ENCODE results near the gene WRAP53.

WRAP53 gene

GRCh38 chr17:7714721-7715594 lies 26.7 kb downstream of the WRAP53 start:
- peaks cover 56% of the 10 kb centered on the region for H3K27me3 ChIP-seq (ENCODE audit: control insufficient read depth, insufficient read depth, low read length)
- H3K4me1 ChIP-seq (ENCODE audit: control insufficient read depth, insufficient read depth, low read length), result peaks cover 13% of the 10 kb centered on the region
- H3K4me3 ChIP-seq (ENCODE audit: low read length), result no peak overlapping the region

GRCh38 chr17:7715936-7716886 lies 27.9 kb downstream of the WRAP53 start:
- Histone ChIP-seq H3K4me3 (ENCODE audit: low read length) (peak overlapping the region; percentile 87), H3K36me3 (ENCODE audit: insufficient read depth, low read length) (no peaks in the 10 kb centered on the region), H3K27me3 (ENCODE audit: control insufficient read depth, insufficient read depth, low read length) (peaks cover 66% of the 10 kb centered on the region), H3K4me2 (ENCODE audit: low read length) (peak overlapping the region; percentile 99), H3K9ac (ENCODE audit: low read depth, low read length) (peak overlapping the region; percentile 81), H3K9me3 (replicated peaks; ENCODE audit: low read length) (no peaks in the 10 kb centered on the region), H3K4me1 (ENCODE audit: control insufficient read depth, insufficient read depth, low read length) (peaks cover 13% of the 10 kb centered on the region)

More at GRCh38 chr17:7714721-7715594, 26.7 kb downstream of the WRAP53 start:
- Histone ChIP-seq H3K9me3 (replicated peaks; ENCODE audit: low read length) (no peaks in the 10 kb centered on the region), H3K9ac (ENCODE audit: low read depth, low read length) (no peak overlapping the region), H3K36me3 (ENCODE audit: insufficient read depth, low read length) (no peaks in the 10 kb centered on the region), H3K4me2 (ENCODE audit: low read length) (no peak overlapping the region)

- peak within 1 kb of the TSS; percentile 99 for H3K4me2 ChIP-seq (ENCODE audit: low read length)
- H3K9ac ChIP-seq (ENCODE audit: low read depth, low read length), result peak within 1 kb of the TSS; percentile 81
- H3K4me3 ChIP-seq (ENCODE audit: low read length), result peak within 1 kb of the TSS; percentile 87
- H3K27me3 ChIP-seq (ENCODE audit: control insufficient read depth, insufficient read depth, low read length), result peaks cover 63% of the 10 kb centered on the region
- no peaks in the 10 kb centered on the region for H3K9me3 ChIP-seq (replicated peaks; ENCODE audit: low read length)
- no peaks in the 10 kb centered on the region for H3K36me3 ChIP-seq (ENCODE audit: insufficient read depth, low read length)
- H3K4me1 ChIP-seq (ENCODE audit: control insufficient read depth, insufficient read depth, low read length), result peaks cover 13% of the 10 kb centered on the region
These were observed 28.9 kb downstream of the WRAP53 start, which contains the start of gene DNAH2 for GRCh38 chr17:7716901-7717755. Gene DNAH2, plus strand, starts transcription at chr17:7717744. Its CDS starts 1,991 bp downstream, at chr17:7719735.

GRCh38 chr17:7717756-7718350 lies 29.6 kb downstream of the WRAP53 start:
- Histone ChIP-seq H3K4me2 (ENCODE audit: low read length) (peak overlapping the region; percentile 99), H3K4me1 (ENCODE audit: control insufficient read depth, insufficient read depth, low read length) (peaks cover 13% of the 10 kb centered on the region), H3K36me3 (ENCODE audit: insufficient read depth, low read length) (no peaks in the 10 kb centered on the region), H3K9me3 (replicated peaks; ENCODE audit: low read length) (no peaks in the 10 kb centered on the region), H3K9ac (ENCODE audit: low read depth, low read length) (peak overlapping the region; percentile 81), H3K27me3 (ENCODE audit: control insufficient read depth, insufficient read depth, low read length) (peaks cover 61% of the 10 kb centered on the region), H3K4me3 (ENCODE audit: low read length) (peak overlapping the region; percentile 87)

GRCh38 chr17:7719661-7720060 lies 31.4 kb downstream of the WRAP53 start:
- Histone ChIP-seq H3K27me3 (ENCODE audit: control insufficient read depth, insufficient read depth, low read length) (peaks cover 55% of the 10 kb centered on the region), H3K9ac (ENCODE audit: low read depth, low read length) (no peak overlapping the region), H3K9me3 (replicated peaks; ENCODE audit: low read length) (no peaks in the 10 kb centered on the region), H3K36me3 (ENCODE audit: insufficient read depth, low read length) (no peaks in the 10 kb centered on the region), H3K4me2 (ENCODE audit: low read length) (no peak overlapping the region), H3K4me3 (ENCODE audit: low read length) (no peak overlapping the region), H3K4me1 (ENCODE audit: control insufficient read depth, insufficient read depth, low read length) (peaks cover 13% of the 10 kb centered on the region)

- H3K4me3 ChIP-seq (ENCODE audit: low read length), result no peak overlapping the region
- H3K4me1 ChIP-seq (ENCODE audit: control insufficient read depth, insufficient read depth, low read length), result peaks cover 13% of the 10 kb centered on the region
- H3K27me3 ChIP-seq (ENCODE audit: control insufficient read depth, insufficient read depth, low read length), result peaks cover 54% of the 10 kb centered on the region
- no peak overlapping the region for H3K9ac ChIP-seq (ENCODE audit: low read depth, low read length)
- H3K4me2 ChIP-seq (ENCODE audit: low read length), result no peak overlapping the region
- H3K36me3 ChIP-seq (ENCODE audit: insufficient read depth, low read length), result no peaks in the 10 kb centered on the region
- no peaks in the 10 kb centered on the region for H3K9me3 ChIP-seq (replicated peaks; ENCODE audit: low read length)
These were observed 31.8 kb downstream of the WRAP53 start for GRCh38 chr17:7720125-7720524.

GRCh38 chr17:7721612-7722011 lies 33.3 kb downstream of the WRAP53 start:
- no peak overlapping the region for H3K4me2 ChIP-seq (ENCODE audit: low read length)
- H3K9ac ChIP-seq (ENCODE audit: low read depth, low read length), result no peak overlapping the region
- H3K4me3 ChIP-seq (ENCODE audit: low read length), result no peak overlapping the region
- H3K36me3 ChIP-seq (ENCODE audit: insufficient read depth, low read length), result no peaks in the 10 kb centered on the region
- H3K27me3 ChIP-seq (ENCODE audit: control insufficient read depth, insufficient read depth, low read length), result peaks cover 47% of the 10 kb centered on the region
- peaks cover 9% of the 10 kb centered on the region for H3K4me1 ChIP-seq (ENCODE audit: control insufficient read depth, insufficient read depth, low read length)
- H3K9me3 ChIP-seq (replicated peaks; ENCODE audit: low read length), result no peaks in the 10 kb centered on the region

- Histone ChIP-seq H3K4me3 (ENCODE audit: low read length) (no peak overlapping the region), H3K4me1 (ENCODE audit: control insufficient read depth, insufficient read depth, low read length) (no peaks in the 10 kb centered on the region), H3K9me3 (replicated peaks; ENCODE audit: low read length) (no peaks in the 10 kb centered on the region), H3K36me3 (ENCODE audit: insufficient read depth, low read length) (no peaks in the 10 kb centered on the region), H3K27me3 (ENCODE audit: control insufficient read depth, insufficient read depth, low read length) (peaks cover 21% of the 10 kb centered on the region), H3K4me2 (ENCODE audit: low read length) (no peak overlapping the region), H3K9ac (ENCODE audit: low read depth, low read length) (no peak overlapping the region)
These were observed 39.6 kb downstream of the WRAP53 start for GRCh38 chr17:7727886-7728285.

- Histone ChIP-seq H3K4me1 (ENCODE audit: control insufficient read depth, insufficient read depth, low read length) (no peaks in the 10 kb centered on the region), H3K4me2 (ENCODE audit: low read length) (no peak overlapping the region), H3K9ac (ENCODE audit: low read depth, low read length) (no peak overlapping the region), H3K9me3 (replicated peaks; ENCODE audit: low read length) (no peaks in the 10 kb centered on the region), H3K36me3 (ENCODE audit: insufficient read depth, low read length) (no peaks in the 10 kb centered on the region), H3K4me3 (ENCODE audit: low read length) (no peak overlapping the region), H3K27me3 (ENCODE audit: control insufficient read depth, insufficient read depth, low read length) (peaks cover 31% of the 10 kb centered on the region)
These were observed 41.5 kb downstream of the WRAP53 start for GRCh38 chr17:7729816-7730215.

- H3K4me3 ChIP-seq (ENCODE audit: low read length), result no peak overlapping the region
- H3K9ac ChIP-seq (ENCODE audit: low read depth, low read length), result no peak overlapping the region
- no peaks in the 10 kb centered on the region for H3K36me3 ChIP-seq (ENCODE audit: insufficient read depth, low read length)
- no peaks in the 10 kb centered on the region for H3K4me1 ChIP-seq (ENCODE audit: control insufficient read depth, insufficient read depth, low read length)
- no peaks in the 10 kb centered on the region for H3K9me3 ChIP-seq (replicated peaks; ENCODE audit: low read length)
- H3K4me2 ChIP-seq (ENCODE audit: low read length), result no peak overlapping the region
- H3K27me3 ChIP-seq (ENCODE audit: control insufficient read depth, insufficient read depth, low read length), result peaks cover 48% of the 10 kb centered on the region
These were observed 44.8 kb downstream of the WRAP53 start for GRCh38 chr17:7732981-7733539.

Measured in skeletal muscle satellite cell (primary cell).